NCI-H82 treated with DMSO at 0.1 percent for 48 hours (cell line): Measurements from ENCODE around the gene CDPF1.

ENCODE experiments used
- DNase-seq: peaks from one replicate; lab custom pipeline; 2025; ENCODE audit not compliant: unreplicated experiment; lab: John Stamatoyannopoulos, UW

Gene CDPF1

GRCh38 chr22:46259374-46259773, 9.3 kb upstream of the CDPF1 start:
- no peak for DNase-seq

GRCh38 chr22:46256358-46256958, 6.4 kb upstream of the CDPF1 start:
- DNase-seq, result no peak

GRCh38 chr22:46251816-46252380, 1.8 kb upstream of the CDPF1 start:
- no peak for DNase-seq

GRCh38 chr22:46251266-46251665, 1.2 kb upstream of the CDPF1 start:
- no peak for DNase-seq

GRCh38 chr22:46250783-46251125, 661 bp upstream of the CDPF1 start:
- no peak for DNase-seq

GRCh38 chr22:46247443-46247975, 2.6 kb downstream of the CDPF1 start:
- no peak for DNase-seq

- no peak for DNase-seq
These were observed 3.9 kb downstream of the CDPF1 start for GRCh38 chr22:46246178-46246577.

- DNase-seq, result no peak
These were observed 4.6 kb downstream of the CDPF1 start for GRCh38 chr22:46245511-46245910.

GRCh38 chr22:46244771-46245170, 5.3 kb downstream of the CDPF1 start:
- DNase-seq, result no peak

GRCh38 chr22:46242076-46242475, 8.0 kb downstream of the CDPF1 start:
- no peak for DNase-seq

- no peak for DNase-seq
These were observed 8.6 kb downstream of the CDPF1 start for GRCh38 chr22:46241396-46242007.

- no peak for DNase-seq
These were observed 9.2 kb downstream of the CDPF1 start for GRCh38 chr22:46240907-46241306.

- DNase-seq, result no peak
These were observed 9.6 kb downstream of the CDPF1 start for GRCh38 chr22:46240506-46240905.

GRCh38 chr22:46240073-46240472, 10.0 kb downstream of the CDPF1 start:
- DNase-seq, result no peak

- DNase-seq, result no peak
These were observed 10.6 kb downstream of the CDPF1 start for GRCh38 chr22:46239261-46240048.

GRCh38 chr22:46238541-46238940, 11.6 kb downstream of the CDPF1 start:
- no peak for DNase-seq

GRCh38 chr22:46237453-46238124, 12.5 kb downstream of the CDPF1 start:
- no peak for DNase-seq

- no peak for DNase-seq
These were observed 15.1 kb downstream of the CDPF1 start for GRCh38 chr22:46234969-46235368.

GRCh38 chr22:46233231-46233630, 16.9 kb downstream of the CDPF1 start:
- DNase-seq, result no peak

- DNase-seq, result no peak
These were observed 19.7 kb downstream of the CDPF1 start for GRCh38 chr22:46230262-46230901.

- no peak for DNase-seq
These were observed 20.4 kb downstream of the CDPF1 start for GRCh38 chr22:46229701-46230100.
